ENCODE results near the gene SUPT3H. TPM values are rescaled to one million over a fixed set of nuclear protein-coding genes. Genes with fewer than 3 reads are reported as not detected.

Gene SUPT3H
- total and polyA plus RNA-seq, 4 donors = 0.85 to 4.8 (median 2.4) TPM

- Histone ChIP-seq H3K9ac (ENCODE audit: low read depth in 1 of 2, low read length in 2 of 2) (no peak overlapping the region), H3K4me3 (ENCODE audit: low read depth in 1 of 3, low read length in 3 of 3) (no peak overlapping the region), H3K4me1 (ENCODE audit: control insufficient read depth in 4 of 4, insufficient read depth in 4 of 4, low read length in 3 of 4) (no peaks in the 10 kb centered on the region), H3K9me3 (ENCODE audit: control insufficient read depth in 4 of 4, low read length in 3 of 4) (no peaks in the 10 kb centered on the region), H3K27me3 (ENCODE audit: control insufficient read depth in 4 of 4, insufficient read depth in 4 of 4, low read length in 3 of 4) (no peaks in the 10 kb centered on the region), H3K36me3 (ENCODE audit: control insufficient read depth in 4 of 4, insufficient read depth in 3 of 4, low read depth in 1 of 4, low read length in 3 of 4) (no peaks in the 10 kb centered on the region), H3K27ac (ENCODE audit: low read depth in 1 of 2, low read length in 2 of 2) (no peak overlapping the region)
- WGBS = 93% methylated on average over 2 of the region's 2 CpGs
- no peak for DNase-seq (ENCODE audit: low spot score)
- no peak for TF ChIP-seq HNF4G (IDR thresholded peaks at IDR 0.05)
- no peak for TF ChIP-seq GABPA (IDR thresholded peaks at IDR 0.05 in 1 of 2, conservative IDR thresholded peaks at IDR 0.05 in 1 of 2)
- TF ChIP-seq FOXA1 (IDR thresholded peaks at IDR 0.05) = no peak
- TF ChIP-seq NR2F2 (IDR thresholded peaks at IDR 0.05) = no peak
- no peak for TF ChIP-seq ZBTB33 (IDR thresholded peaks at IDR 0.05)
- no peak for TF ChIP-seq YY1 (IDR thresholded peaks at IDR 0.05)
Observed at GRCh38 chr6:45185403-45186251, 192.1 kb downstream of the SUPT3H start.

GRCh38 chr6:45184937-45185336 lies 192.8 kb downstream of the SUPT3H start:
- H3K4me1 ChIP-seq (ENCODE audit: control insufficient read depth in 4 of 4, insufficient read depth in 4 of 4, low read length in 3 of 4) = no peaks in the 10 kb centered on the region
- H3K27ac ChIP-seq (ENCODE audit: low read depth in 1 of 2, low read length in 2 of 2) = no peak overlapping the region
- H3K9me3 ChIP-seq (ENCODE audit: control insufficient read depth in 4 of 4, low read length in 3 of 4) = no peaks in the 10 kb centered on the region
- no peaks in the 10 kb centered on the region for H3K36me3 ChIP-seq (ENCODE audit: control insufficient read depth in 4 of 4, insufficient read depth in 3 of 4, low read depth in 1 of 4, low read length in 3 of 4)
- no peaks in the 10 kb centered on the region for H3K27me3 ChIP-seq (ENCODE audit: control insufficient read depth in 4 of 4, insufficient read depth in 4 of 4, low read length in 3 of 4)
- no peak for DNase-seq (ENCODE audit: low spot score)
- TF ChIP-seq CTCF (IDR thresholded peaks at IDR 0.05; ENCODE audit: low read depth, low read length, missing input control) = no peak
- TF ChIP-seq GABPA (IDR thresholded peaks at IDR 0.05 in 1 of 2, conservative IDR thresholded peaks at IDR 0.05 in 1 of 2) = no peak
- TF ChIP-seq MAX (IDR thresholded peaks at IDR 0.05) = no peak
- no peak for TF ChIP-seq EGR1 (IDR thresholded peaks at IDR 0.05; ENCODE audit: low read depth in 2 of 2)
- TF ChIP-seq TAF1 (conservative IDR thresholded peaks at IDR 0.05) = no peak
- TF ChIP-seq YY1 (IDR thresholded peaks at IDR 0.05) = no peak
- no peak for TF ChIP-seq ZBTB33 (IDR thresholded peaks at IDR 0.05)
- 96% methylated on average over 4 of the region's 4 CpGs for WGBS
- no peak overlapping the region for H3K4me3 ChIP-seq (ENCODE audit: low read depth in 1 of 3, low read length in 3 of 3)
- H3K9ac ChIP-seq (ENCODE audit: low read depth in 1 of 2, low read length in 2 of 2) = no peak overlapping the region
